ENCODE results near the gene TTC7B.
A peak's percentile ranks its signal among the peaks of the same experiment; 100 is the strongest.

Gene TTC7B

DNA sequence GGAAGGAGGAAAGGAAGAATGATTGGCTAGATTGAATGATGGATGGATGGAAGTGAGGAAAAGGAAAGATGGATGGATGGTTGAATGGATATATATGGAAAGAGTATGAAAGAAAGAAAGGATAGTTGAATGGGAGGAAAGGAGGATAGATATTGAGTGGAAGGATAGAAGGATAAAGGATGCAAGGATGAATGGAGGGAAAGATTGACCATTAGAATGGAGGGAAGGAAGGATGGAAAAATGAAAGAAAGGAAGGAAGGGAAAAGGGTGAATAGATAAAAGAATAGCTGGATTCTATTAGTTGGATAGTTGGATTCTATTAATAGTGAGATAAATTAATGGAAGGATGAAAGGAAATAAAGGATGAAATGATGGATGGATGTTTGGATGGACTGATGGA is 313.5 kb downstream of the TTC7B start:
- DNase-seq: no peak

GRCh38 chr14:90500665-90501370 is 315.4 kb downstream of the TTC7B start:
- peak; percentile 17 for DNase-seq

DNA sequence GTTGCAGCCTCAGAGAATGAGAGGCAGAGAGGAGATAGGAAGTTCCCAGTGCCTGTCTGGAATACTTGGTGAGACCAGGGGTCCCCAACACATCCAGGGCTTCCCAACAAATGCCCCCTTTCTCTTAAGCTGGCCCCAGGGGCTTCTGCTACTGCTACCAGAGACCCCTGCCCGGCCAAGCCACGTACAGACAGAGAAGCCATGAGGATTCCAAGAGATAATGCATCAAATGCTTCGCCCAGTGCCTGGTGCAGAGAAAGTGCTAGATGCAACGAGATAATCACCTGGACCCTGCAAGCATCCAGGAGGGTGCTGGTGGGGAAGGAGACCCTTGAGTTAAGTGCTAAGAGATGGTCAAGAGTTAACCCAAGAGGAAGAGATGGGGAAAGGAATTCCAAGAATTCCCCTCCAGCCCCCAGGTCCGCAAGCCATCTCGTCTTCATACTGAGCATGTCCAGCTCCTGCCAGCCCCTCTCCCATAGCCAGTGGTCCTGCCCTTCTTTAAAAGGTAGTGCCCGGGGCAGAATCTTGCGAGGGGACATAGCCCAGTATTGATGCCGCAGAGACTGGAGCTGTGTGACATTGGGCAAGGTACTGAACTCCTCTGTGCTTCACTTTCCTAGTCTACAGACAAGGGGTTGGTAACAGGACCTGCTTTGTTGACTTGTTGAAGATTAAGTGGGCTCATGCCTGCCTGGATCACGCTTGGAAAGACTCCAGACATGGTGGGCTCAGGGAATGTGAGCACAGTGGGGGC is 316.1 kb downstream of the TTC7B start:
- no peak for DNase-seq

- DNase-seq: no peak
Measured at GRCh38 chr14:90499121-90499520, 317.1 kb downstream of the TTC7B start.

DNA sequence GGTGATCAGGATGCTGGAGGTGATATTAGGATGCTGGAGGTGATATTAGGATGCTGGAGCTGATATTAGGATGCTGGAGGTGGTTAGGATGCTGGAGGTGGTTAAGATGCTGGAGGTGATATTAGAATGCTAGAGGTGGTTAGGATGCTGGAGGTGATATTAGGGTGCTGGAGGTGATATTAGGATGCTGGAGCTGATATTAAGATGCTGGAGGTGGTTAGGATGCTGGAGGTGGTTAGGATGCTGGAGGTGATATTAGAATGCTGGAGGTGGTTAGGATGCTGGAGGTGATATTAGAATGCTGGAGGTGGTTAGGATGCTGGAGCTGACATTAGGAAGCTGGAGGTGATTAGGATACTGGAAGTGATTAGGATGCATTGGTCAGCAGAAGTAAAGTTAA is 318.0 kb downstream of the TTC7B start:
- no peak for DNase-seq

GRCh38 chr14:90496379-90496778 is 319.9 kb downstream of the TTC7B start:
- DNase-seq: no peak

DNA sequence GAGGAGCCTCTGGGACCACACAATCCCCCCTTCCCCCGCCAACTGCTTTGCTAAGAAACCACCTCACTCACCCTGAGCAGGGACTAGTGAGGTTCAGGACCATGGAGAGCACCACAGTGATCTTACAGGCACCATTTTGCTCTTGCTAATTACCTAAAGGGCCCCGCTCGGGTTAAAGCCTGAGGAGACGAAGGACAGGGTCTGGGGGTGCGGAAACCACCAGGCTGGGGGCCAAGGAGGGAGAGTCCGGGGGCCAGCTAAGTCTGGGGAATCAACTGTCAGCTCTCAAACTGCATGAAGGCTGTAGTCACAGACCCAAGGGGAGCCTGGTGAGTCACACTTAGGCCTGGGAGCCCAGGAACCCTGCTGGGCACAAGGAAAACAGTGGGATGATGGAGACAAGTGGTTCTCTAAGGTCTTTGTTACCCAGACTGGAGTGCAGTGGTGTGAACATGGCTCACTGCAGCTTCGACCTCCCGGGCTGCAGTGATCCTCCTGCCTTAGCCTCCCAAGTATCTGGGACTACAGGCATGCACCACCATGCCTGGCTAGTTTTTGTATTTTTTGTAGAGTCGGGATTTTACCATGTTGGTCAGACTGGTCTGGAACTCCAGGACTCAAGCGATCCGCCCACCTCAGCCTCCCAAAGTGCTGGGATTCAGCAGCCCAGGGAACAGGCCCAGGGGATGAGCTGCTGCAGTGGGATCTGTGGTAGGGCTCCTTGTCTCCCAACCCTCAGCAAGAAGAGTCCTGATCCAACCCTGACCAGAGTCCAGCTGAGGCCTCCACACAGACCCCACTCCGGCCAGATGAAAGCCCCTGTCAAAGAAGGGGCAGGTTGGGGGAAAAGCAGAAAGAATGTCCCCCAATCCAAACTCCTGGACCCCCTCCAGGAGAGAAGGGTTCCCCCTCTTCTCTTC is 320.6 kb downstream of the TTC7B start:
- peak; percentile 36 for DNase-seq

DNA sequence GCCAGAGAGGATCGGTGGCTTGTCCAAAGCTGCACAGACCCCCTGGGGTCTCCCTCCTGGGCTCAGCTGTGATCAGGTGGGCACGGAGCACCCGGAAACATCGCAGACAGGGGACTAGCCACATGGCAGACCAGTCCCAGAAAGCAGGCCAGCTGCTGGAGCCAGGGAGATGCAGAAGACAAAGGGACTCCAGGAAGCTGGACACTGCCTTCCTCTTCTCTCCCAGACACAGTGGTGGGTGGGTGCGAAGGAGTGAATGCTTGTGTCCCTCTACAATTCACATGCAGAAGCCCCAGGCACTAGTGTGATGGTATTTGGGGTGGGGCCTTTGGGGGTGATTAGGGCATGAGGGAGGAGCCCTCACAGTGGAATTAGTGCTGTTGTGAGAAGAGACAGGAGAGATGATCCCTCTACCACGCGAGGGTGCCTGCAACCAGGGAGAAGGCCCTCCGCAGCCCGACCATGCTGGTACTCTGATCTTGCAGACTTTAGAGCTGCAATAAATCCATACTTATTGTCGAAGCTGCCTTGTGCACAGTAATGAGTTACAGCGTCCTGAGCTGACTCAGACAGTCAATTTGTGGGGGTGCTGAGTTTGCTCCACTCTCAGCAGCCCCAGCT is 324.2 kb downstream of the TTC7B start:
- no peak for DNase-seq

- DNase-seq: no peak
Measured at GRCh38 chr14:90491221-90491885, 324.9 kb downstream of the TTC7B start.

DNA sequence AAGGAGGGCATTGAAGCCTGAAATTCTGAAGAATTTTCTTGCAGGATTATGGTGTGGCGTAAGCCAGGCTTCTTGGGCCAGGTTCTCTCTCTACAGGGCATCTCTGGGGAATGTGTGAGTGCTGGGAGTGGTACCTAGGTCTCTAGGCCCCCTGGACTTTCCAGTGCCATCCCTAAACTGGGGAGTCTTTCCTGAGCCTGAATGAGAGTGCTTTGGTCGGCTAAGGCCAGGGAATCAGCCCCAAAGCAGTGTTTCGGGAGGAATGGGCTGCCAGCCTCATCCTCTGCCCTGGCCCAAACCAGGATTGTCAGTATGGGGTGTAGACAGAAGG is 325.5 kb downstream of the TTC7B start:
- DNase-seq: no peak

DNA sequence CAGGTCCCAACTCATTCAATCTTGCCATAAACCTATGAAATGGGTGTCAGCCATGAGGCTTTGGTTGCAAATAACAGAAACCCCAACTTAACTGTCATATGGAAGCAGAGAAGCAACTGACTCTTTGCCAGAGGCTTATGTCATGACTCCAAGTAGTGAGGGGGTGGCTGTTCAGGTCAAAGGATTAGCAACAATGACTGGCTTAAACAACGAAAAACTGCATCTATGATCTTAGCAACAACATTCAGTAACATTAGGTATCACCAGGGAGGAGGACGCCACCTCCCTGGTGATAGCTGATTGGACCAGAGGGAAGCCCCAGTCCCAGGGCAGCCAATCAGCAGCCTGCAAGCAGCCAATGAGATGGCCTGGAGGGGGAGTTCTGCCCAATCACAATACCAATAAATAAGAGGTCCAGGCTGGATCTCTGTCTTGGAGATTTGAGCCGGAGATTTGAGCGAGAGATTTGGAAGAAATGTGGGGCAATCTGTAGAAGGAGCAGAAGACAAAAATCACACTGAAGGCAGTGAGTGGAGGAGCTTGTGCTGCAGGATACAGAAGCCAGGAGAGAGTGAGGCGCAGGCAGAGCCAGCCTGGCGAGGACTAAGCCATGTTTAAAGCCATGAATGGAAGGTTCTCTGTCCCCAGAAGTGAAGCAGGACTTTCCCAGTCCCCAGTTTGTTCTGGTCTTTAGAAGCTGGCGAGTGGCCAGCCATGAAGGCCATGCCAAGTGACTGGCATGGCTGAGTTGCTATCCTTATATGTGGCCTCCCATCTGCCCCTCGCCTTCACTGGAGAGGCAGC is 326.1 kb downstream of the TTC7B start:
- no peak for DNase-seq

- DNase-seq: no peak
Measured at GRCh38 chr14:90489306-90489705, 326.9 kb downstream of the TTC7B start.

DNA sequence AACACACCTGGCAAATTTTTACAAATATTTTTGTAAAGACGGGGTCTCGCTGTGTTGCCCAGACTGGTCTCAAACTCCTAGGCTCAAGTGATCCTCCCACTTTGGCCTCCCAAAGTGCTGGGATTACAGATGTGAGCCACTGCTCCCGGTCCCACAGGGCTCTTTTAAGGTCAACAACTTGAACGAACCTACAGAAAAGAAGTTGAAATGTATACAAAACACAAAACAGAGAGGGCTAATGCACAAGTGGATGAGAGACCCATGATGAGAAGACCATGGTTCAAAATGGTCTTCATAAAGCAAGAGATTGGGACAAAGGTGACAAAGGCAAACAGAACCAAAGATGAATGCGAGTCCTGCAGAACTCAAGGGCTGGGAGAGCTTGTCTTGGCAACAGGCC is 328.0 kb downstream of the TTC7B start:
- DNase-seq: no peak

DNA sequence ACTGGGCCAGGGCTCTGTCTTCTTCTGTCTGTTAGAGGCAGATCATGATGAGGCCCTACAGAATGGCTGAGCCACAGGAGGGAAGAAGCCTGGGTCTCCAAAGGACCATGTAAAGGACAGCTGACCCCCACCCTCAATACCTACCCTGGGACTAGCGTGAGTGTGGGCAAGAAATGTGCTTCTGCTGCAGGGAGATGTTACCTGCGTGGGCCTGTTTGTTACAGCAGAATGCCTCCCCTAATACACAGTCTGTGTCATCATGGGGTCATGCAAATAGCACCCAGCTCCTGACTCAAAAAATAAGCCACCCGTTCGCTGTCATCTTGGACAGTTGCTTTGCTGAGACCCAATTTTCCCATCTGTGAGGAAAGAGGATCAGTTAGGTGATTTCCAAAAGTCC is 328.8 kb downstream of the TTC7B start:
- DNase-seq: no peak

GRCh38 chr14:90487031-90487430 is 329.2 kb downstream of the TTC7B start:
- no peak for DNase-seq

- no peak for DNase-seq
Measured at GRCh38 chr14:90484291-90484690, 331.9 kb downstream of the TTC7B start.

GRCh38 chr14:90483571-90483974 is 332.7 kb downstream of the TTC7B start:
- DNase-seq: no peak

GRCh38 chr14:90483117-90483516 is 333.1 kb downstream of the TTC7B start:
- no peak for DNase-seq

GRCh38 chr14:90475298-90475697 is 340.9 kb downstream of the TTC7B start:
- no peak for DNase-seq
